Measurements from ENCODE around the gene UMAD1.

The UMAD1 gene

DNA sequence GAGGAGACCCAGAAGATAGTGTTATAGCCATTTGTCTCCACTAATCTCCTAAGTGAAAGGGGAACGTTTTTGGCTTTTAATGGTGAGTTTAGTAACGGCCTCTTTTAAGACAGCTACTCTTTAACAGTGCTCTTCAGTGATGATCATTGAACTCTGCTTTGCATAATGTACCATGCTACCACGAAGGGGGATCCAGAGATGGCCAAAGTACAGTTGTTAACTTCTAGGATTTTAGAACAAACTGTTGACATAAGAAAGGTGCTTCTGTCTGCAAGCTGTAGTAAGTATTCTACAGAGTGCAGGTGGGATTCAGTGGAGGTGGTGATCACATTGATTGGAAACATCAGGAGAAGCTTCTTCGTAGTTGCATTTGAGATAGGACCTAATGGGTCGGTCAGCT is 192.0 kb downstream of the UMAD1 start:
- TF ChIP-seq CTCF (IDR thresholded peaks at IDR 0.05; ENCODE audit: insufficient read depth, low read length, poor library complexity, severe bottlenecking), result no peak
- Histone ChIP-seq H3K27me3 (replicated peaks; ENCODE audit: control insufficient read depth, insufficient read depth, low read length) (no peaks in the 10 kb centered on the region), H3K36me3 (ENCODE audit: control insufficient read depth, insufficient read depth, low read length) (no peaks in the 10 kb centered on the region), H3K4me3 (replicated peaks; ENCODE audit: low read depth, low read length) (no peak overlapping the region)
- no peak for DNase-seq (ENCODE audit: extremely low read depth, insufficient read length)

DNA sequence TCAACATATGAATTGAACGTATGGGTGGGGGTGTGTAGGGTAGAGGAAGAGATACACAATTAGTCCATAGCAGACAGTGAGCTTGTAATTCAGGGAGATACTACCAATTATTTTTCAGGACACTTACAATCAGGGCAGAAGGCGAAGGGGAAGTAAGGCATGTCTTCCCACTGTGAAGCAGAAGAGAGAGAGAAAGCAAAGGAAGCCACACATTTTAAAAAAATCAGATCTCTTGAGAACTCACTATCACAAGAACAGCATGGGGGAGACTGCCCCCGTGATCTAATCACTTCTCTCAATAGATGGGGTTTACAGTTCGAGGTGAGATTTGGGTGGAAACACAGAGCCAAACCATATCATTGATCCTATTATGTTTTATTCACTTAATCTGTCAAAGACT is 194.2 kb downstream of the UMAD1 start:
- Histone ChIP-seq H3K4me3 (replicated peaks; ENCODE audit: low read depth, low read length) (no peak overlapping the region), H3K36me3 (ENCODE audit: control insufficient read depth, insufficient read depth, low read length) (no peaks in the 10 kb centered on the region), H3K27me3 (replicated peaks; ENCODE audit: control insufficient read depth, insufficient read depth, low read length) (no peaks in the 10 kb centered on the region)
- TF ChIP-seq CTCF (IDR thresholded peaks at IDR 0.05; ENCODE audit: insufficient read depth, low read length, poor library complexity, severe bottlenecking), result no peak
- DNase-seq (ENCODE audit: extremely low read depth, insufficient read length), result no peak

GRCh38 chr7:7841027-7841426 is 200.5 kb downstream of the UMAD1 start:
- no peak for TF ChIP-seq CTCF (IDR thresholded peaks at IDR 0.05; ENCODE audit: insufficient read depth, low read length, poor library complexity, severe bottlenecking)
- no peaks in the 10 kb centered on the region for H3K27me3 ChIP-seq (replicated peaks; ENCODE audit: control insufficient read depth, insufficient read depth, low read length)
- DNase-seq (ENCODE audit: extremely low read depth, insufficient read length), result no peak
- H3K36me3 ChIP-seq (ENCODE audit: control insufficient read depth, insufficient read depth, low read length), result no peaks in the 10 kb centered on the region
- H3K4me3 ChIP-seq (replicated peaks; ENCODE audit: low read depth, low read length), result no peak overlapping the region

DNA sequence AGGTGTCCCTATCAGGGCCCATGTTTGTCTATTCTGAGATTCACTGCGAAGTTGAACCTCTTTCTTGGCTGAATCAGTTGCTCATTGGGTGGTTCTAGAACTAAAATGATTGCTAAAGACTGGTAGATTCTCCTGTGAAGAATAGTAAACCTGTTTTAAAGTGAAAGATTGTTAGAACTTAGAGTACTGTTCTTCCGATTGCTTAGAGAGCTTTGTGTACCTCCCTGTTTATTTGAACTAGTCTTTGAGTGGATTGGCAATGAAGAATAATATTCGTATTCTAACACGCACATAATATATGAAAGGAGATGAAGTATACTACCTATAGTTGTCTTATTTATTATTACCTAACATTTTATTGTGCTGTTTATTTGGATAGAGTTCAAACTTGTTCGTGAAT is 202.7 kb downstream of the UMAD1 start:
- Histone ChIP-seq H3K4me3 (replicated peaks; ENCODE audit: low read depth, low read length) (no peak overlapping the region), H3K27me3 (replicated peaks; ENCODE audit: control insufficient read depth, insufficient read depth, low read length) (no peaks in the 10 kb centered on the region), H3K36me3 (ENCODE audit: control insufficient read depth, insufficient read depth, low read length) (no peaks in the 10 kb centered on the region)
- no peak for DNase-seq (ENCODE audit: extremely low read depth, insufficient read length)
- TF ChIP-seq CTCF (IDR thresholded peaks at IDR 0.05; ENCODE audit: insufficient read depth, low read length, poor library complexity, severe bottlenecking), result no peak

GRCh38 chr7:7843972-7844371 is 203.4 kb downstream of the UMAD1 start:
- Histone ChIP-seq H3K27me3 (replicated peaks; ENCODE audit: control insufficient read depth, insufficient read depth, low read length) (no peaks in the 10 kb centered on the region), H3K4me3 (replicated peaks; ENCODE audit: low read depth, low read length) (no peak overlapping the region), H3K36me3 (ENCODE audit: control insufficient read depth, insufficient read depth, low read length) (no peaks in the 10 kb centered on the region)
- TF ChIP-seq CTCF (IDR thresholded peaks at IDR 0.05; ENCODE audit: insufficient read depth, low read length, poor library complexity, severe bottlenecking), result no peak
- DNase-seq (ENCODE audit: extremely low read depth, insufficient read length), result no peak

GRCh38 chr7:7848246-7848645 is 207.7 kb downstream of the UMAD1 start:
- no peak for TF ChIP-seq CTCF (IDR thresholded peaks at IDR 0.05; ENCODE audit: insufficient read depth, low read length, poor library complexity, severe bottlenecking)
- Histone ChIP-seq H3K4me3 (replicated peaks; ENCODE audit: low read depth, low read length) (no peak overlapping the region), H3K36me3 (ENCODE audit: control insufficient read depth, insufficient read depth, low read length) (no peaks in the 10 kb centered on the region), H3K27me3 (replicated peaks; ENCODE audit: control insufficient read depth, insufficient read depth, low read length) (no peaks in the 10 kb centered on the region)
- DNase-seq (ENCODE audit: extremely low read depth, insufficient read length), result no peak
